Activated naive CD4-positive, alpha-beta T cell treated with anti-CD3 and anti-CD28 coated beads, Interleukin-2, amount 50 U/mL, for 16 hours (primary cell): Measurements from ENCODE around the gene SLC66A3.

ENCODE experiments used
- DNase-seq: peaks from one replicate; pipeline ENCODE4 v3.0.0-alpha.2; 2020

SLC66A3 gene

DNA sequence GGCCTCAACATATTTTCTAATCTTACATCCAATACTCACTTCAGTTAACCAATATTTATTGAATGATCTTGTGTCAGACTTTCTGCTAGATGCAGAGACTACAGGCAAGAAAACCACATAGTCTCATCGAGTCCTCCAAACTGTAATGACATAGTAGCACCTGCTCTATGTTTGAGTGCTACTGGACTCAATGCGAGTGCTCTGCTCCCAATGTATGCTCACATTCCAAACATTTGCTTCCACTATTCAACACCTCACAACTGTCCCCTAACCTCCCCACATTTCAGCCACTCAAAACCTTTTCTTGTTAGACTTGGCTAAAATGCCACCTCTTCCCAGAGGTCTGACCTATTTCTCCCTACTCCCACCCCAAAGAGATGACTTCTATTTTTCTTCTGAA is 65.2 kb downstream of the SLC66A3 start:
- DNase-seq = no peak

DNA sequence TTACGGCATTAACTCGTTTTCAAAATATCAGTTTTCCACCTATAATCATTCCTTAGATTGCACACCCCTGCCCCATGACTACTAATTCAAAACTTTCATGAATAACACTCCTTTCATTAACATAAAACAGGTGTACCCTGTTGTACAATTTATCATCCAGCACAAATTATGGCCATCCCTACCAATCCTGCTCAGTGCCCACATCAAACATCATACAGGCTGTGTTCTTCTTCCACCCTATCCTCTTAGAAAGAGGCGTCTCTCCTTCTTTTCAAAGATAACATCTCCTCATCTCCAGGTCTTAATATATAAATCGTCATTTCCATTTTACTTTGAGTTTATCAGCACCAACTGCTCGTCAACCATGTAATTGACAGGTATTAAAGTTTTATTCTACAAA is 67.6 kb downstream of the SLC66A3 start:
- DNase-seq = no peak

DNA sequence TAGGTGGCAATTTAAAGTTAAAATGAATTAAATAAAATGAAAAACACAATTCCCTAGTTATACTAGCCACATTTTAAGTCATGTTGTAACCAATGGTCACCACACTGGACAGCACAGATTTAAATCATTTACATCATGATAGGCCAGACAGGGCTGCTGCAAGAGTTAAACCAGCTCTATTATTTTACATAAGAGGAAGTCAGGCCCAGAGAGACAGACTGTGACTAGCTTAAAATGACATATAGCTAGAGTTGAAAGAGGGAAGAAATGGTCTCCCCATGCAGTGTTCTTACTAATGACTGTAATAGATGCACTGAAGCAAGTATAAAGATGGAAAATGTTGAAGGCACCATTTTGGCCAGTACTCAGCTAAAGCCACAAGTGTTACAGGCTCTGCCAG is 69.6 kb downstream of the SLC66A3 start:
- no peak for DNase-seq

GRCh38 chr2:11227595-11227994 is 72.3 kb downstream of the SLC66A3 start:
- DNase-seq = no peak
